Stimulated activated naive CD8-positive, alpha-beta T cell treated with anti-CD3 and anti-CD28 coated beads, Interleukin-15, amount 100 ng/mL, for 72 hours (primary cell): ENCODE results near the gene PEA15.

ENCODE experiments used
- ATAC-seq: fragments of 150-1000 bp; cut with Tn5 transposase; 2 replicates; pipeline ENCODE4 v1.10.0; 2021; ENCODE audit warnings: mild to moderate bottlenecking, moderate library complexity
- DNase-seq, 2 donors: peaks; one replicate each; pipeline ENCODE4 v3.0.0; 2021 to 2022
- H3K27ac Mint-ChIP-seq, 2 donors: one replicate each; pipeline ENCODE4 v1.8.0; 2022; ENCODE audit warnings: mild to moderate bottlenecking in 2 of 2, mixed read lengths in 2 of 2, moderate library complexity in 2 of 2
- H3K27me3 Mint-ChIP-seq: one replicate; pipeline ENCODE4 v1.8.0; 2022; ENCODE audit warnings: mixed read lengths
- H3K4me1 Mint-ChIP-seq: one replicate; pipeline ENCODE4 v1.8.0; 2022; ENCODE audit warnings: mild to moderate bottlenecking, mixed read lengths
- H3K4me3 Mint-ChIP-seq, 2 donors: one replicate each; pipeline ENCODE4 v1.8.0; 2022; ENCODE audit warnings: mild to moderate bottlenecking in 2 of 2, mixed read lengths in 2 of 2, moderate library complexity in 1 of 2
- H3K9me3 Mint-ChIP-seq, 2 donors: one replicate each; pipeline ENCODE4 v1.8.0; 2022; ENCODE audit warnings: mixed read lengths in 2 of 2

The PEA15 gene, protein sequence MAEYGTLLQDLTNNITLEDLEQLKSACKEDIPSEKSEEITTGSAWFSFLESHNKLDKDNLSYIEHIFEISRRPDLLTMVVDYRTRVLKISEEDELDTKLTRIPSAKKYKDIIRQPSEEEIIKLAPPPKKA

DNA sequence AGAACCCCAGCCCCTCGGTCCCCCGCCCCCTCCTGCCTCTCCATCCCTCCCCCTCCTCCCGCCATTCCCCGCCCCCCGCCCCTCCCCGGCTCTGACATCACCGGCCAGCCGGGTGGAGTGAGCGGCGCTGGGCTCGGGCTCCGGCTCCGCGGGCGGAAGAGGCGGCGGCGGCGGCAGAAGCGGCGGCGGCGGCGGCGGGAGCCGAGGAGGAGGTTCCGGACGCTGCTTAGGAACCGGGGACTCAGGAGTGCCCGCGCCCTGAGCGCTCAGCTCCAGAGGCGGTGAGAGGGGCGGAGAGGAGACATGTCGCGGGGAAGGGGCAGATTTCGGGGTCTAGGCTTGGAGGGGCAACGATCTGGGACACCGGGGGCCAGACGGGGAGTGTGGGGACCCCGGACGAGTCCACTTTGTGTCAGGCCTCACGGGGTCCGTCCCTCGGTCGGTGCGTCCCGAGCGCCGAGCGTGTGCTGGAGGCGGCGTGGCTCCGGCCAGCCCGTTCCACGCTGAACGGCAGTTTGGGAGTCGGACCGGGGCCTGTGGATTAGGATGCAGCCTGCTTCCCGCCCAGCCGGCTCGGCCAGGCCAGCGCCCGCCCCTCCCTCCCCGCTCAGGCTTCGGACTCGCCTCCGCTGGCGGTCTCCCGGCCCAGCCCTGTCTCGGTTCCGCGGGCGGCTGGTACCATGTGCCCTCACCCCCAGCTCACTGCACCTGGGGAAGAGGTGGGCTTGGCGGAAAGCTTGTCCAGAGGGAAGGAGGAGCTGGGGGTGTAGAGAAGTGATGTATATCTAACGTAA, at the start of gene PEA15:
Gene PEA15 (plus strand): TSS at position 143 of the 794 bp plus-strand sequence. CDS start 6,161 bp downstream, outside the sequence.
- no peaks in the 10 kb centered on the region for H3K27me3 Mint-ChIP-seq
- peaks cover 56% of the 10 kb centered on the region for H3K4me1 Mint-ChIP-seq
- no peaks in the 10 kb centered on the region for H3K9me3 Mint-ChIP-seq
- peak within 1 kb of the TSS; percentile 90 for H3K4me3 Mint-ChIP-seq
- DNase-seq (peak; percentile 62 to 64), ATAC-seq (peak; percentile 79)
- peak within 1 kb of the TSS; percentile 95 for H3K27ac Mint-ChIP-seq

DNA sequence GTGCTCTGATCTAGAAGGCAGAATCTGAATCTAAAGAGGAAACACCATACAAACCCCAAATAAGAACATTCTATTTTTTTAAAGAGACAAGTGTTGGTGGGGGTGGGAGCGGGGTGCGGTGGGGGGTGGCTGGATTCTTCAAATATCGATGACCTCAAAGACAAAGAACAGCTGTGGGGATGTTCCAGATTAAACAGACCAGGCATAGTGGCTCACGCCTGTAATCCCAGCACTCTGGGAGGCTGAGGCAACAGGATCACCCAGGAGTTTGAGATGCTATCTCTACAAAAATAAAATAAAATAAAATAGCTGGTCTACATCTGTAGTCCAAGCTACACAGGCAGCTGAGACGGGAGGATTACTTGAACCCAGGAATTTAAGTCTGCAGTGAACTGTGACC, 48.8 kb upstream of the PEA15 start:
- peaks cover 7% of the 10 kb centered on the region for H3K27me3 Mint-ChIP-seq
- no peak overlapping the region for H3K4me3 Mint-ChIP-seq
- H3K9me3 Mint-ChIP-seq: no peaks in the 10 kb centered on the region

DNA sequence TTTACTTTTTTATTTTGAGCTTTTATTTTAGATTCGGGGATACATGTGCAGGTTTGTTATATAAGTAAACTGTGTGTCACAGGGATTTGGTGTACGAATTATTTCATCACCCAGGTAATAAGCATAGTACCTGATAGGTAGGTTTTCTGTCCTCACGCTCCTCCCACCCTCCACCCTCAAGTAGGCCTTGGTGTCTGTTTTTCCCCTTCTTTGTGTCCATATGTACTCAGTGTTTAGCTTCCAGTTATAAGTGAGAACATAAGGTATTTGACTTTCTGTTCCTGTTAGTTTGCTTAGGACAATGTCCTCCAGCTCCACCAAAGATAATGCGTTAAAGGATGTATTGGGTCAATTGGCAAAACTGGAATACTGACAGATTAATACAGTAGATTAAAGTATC, 48.0 kb upstream of the PEA15 start:
- Mint-ChIP-seq H3K27ac (no peak overlapping the region), H3K27me3 (peaks cover 7% of the 10 kb centered on the region), H3K4me3 (no peak overlapping the region), H3K9me3 (no peaks in the 10 kb centered on the region), H3K4me1 (no peaks in the 10 kb centered on the region)
- ATAC-seq (no peak), DNase-seq (no peak)

More for the DNA sequence above, 48.8 kb upstream of the PEA15 start:
- no peak for DNase-seq
- no peak for ATAC-seq
- no peaks in the 10 kb centered on the region for H3K4me1 Mint-ChIP-seq
- H3K27ac Mint-ChIP-seq: no peak overlapping the region

DNA sequence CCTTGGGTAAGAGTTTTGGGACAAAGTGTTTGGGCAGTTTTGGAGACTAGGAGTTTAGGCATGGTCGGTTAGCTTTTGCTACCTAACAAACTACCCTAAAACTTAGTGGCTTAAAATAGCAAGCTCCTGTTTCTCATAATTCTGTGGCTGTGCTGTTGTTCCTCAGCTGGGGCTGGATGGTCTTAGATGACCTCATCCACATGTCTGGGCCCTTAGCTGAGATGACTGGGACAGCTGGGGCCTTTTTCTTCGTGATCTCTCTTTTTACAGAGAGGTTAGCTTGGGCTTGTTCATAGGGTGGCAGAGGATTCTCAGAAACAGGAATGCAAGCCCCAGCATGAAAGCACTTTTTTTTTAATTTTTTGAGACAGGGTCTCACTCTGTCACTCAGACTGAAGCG, 47.2 kb upstream of the PEA15 start:
- ATAC-seq (no peak), DNase-seq (no peak)
- H3K9me3 Mint-ChIP-seq: no peaks in the 10 kb centered on the region

DNA sequence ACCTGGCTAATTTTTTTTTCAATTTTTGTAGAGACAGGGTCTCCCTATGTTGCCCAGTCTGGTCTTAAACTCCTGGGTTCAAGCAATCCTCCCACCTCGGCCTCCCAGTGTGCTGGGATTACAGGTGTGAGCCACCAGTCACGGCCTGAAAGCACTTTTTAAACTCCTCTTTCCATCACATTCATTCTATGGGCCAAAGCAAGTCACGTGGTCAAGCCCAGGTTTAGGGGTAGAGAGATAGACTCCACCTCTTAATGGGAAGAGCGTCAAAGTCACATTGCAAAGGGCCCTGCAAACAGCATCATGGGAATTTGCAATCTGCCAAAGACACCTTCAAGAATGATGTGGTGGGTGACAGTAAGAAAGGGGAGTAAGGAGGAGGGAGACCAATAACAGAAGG, 46.6 kb upstream of the PEA15 start:
- Mint-ChIP-seq H3K4me1 (no peaks in the 10 kb centered on the region), H3K27me3 (peaks cover 7% of the 10 kb centered on the region), H3K4me3 (no peak overlapping the region), H3K27ac (no peak overlapping the region), H3K9me3 (no peaks in the 10 kb centered on the region)
- no peak for ATAC-seq
- no peak for DNase-seq

More for the DNA sequence above, 47.2 kb upstream of the PEA15 start:
- H3K27me3 Mint-ChIP-seq: peaks cover 7% of the 10 kb centered on the region
- H3K4me1 Mint-ChIP-seq: no peaks in the 10 kb centered on the region
- peak overlapping the region in 1 of 2 donors; percentile 80 for H3K27ac Mint-ChIP-seq
- H3K4me3 Mint-ChIP-seq: no peak overlapping the region

DNA sequence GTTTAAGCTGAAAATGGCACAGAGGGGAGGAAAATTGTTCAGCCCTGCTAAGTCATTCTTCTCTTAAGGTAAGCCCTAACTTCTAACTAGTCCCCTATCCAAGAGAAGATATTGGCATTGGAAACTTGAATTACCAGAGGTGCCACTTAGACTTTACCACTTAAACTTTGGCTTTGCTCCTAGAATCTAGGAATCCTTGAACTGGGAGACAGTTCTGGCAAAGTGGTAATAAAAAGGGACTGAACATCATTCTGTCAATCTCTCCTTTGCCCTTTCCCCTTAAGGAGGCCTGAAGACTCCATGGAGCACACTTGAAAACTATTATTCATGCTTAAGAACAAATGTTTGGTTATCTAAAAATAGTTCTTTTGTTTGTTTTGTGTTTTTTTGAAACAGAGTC, 45.3 kb upstream of the PEA15 start:
- ATAC-seq (no peak), DNase-seq (no peak)
- Mint-ChIP-seq H3K4me1 (no peaks in the 10 kb centered on the region), H3K4me3 (no peak overlapping the region), H3K9me3 (no peaks in the 10 kb centered on the region), H3K27me3 (peaks cover 7% of the 10 kb centered on the region), H3K27ac (no peak overlapping the region)

DNA sequence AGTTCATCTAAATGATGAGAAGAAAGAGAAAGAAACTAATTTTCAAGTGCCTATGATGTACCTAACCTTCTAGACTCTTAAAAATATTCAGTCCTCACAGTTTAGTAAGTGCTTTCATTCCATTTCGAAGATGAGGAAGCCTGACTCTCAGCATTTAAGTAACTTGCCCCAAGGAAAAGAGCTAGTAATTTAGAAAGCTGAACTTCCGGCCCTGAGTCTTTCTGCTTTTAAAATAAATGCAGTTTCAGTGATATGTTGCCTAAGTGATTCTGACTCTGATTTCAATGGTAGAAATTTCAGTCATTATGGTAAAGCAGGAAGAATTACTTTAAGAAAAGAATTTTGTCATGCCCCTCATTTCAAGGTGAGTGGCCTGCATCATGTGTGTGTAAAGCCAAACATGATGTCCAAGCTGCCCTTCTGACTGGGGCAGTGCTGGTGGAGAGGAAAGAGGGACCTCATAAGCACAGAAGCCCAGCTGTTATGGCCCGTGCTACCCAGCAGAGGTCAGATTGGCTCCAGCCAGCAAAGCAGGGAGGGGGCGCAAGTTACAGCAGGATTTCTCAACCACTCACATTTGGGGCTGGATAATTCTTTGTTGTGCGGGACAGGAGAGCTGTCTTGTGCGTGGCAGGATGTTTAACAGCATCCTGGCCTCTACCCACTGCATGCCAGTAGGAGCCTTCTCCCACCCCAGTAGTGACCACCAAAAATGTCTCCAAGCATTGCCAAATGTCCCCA, 43.0 kb upstream of the PEA15 start:
- H3K4me1 Mint-ChIP-seq: peaks cover 16% of the 10 kb centered on the region
- no peak for DNase-seq
- no peaks in the 10 kb centered on the region for H3K9me3 Mint-ChIP-seq
- no peak overlapping the region for H3K27ac Mint-ChIP-seq
- no peak for ATAC-seq
- peaks cover 15% of the 10 kb centered on the region for H3K27me3 Mint-ChIP-seq
- H3K4me3 Mint-ChIP-seq: no peak overlapping the region

DNA sequence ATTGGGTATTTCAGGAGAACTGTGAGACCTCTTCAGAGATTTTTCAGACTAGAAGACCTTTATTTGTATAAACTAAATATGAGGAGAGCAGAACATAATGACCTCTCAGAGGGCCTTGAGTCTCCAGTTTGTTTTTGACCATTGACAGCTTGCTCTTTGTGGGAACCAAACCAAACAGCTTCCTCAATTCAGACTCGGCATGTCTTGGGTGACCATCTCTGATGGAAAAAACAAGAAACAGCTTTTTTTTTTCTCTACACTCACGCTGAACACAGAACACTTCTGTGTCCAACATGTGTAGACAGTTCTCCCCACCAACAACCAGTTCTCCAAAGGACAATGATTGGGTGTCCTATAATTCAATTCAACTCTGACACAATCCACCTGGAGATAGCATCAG, 42.3 kb upstream of the PEA15 start:
- H3K4me3 Mint-ChIP-seq: no peak overlapping the region
- peaks cover 15% of the 10 kb centered on the region for H3K27me3 Mint-ChIP-seq
- no peaks in the 10 kb centered on the region for H3K9me3 Mint-ChIP-seq
- DNase-seq: no peak
- no peak overlapping the region for H3K27ac Mint-ChIP-seq
- ATAC-seq: no peak
- H3K4me1 Mint-ChIP-seq: peaks cover 24% of the 10 kb centered on the region

DNA sequence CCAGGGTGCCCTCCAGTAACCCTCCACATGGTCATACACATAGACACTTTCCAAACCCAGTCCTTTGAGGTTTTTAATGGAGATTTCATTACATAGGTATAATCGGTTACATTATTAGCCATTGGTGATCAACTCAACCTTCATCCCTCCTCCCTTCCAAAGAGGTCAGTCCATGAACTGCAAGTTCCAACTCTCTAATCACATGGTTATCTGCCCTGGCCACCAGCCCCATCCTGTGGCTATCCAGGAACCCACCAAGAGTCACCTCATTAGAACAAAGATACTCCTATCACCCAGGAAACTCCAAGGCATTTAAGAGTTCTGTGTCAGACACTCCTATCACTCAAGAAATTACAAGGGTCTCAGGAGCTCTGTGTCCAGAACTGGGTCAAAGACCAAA, 41.6 kb upstream of the PEA15 start:
- peaks cover 9% of the 10 kb centered on the region for H3K27me3 Mint-ChIP-seq
- ATAC-seq: no peak
- H3K27ac Mint-ChIP-seq: no peak overlapping the region
- no peaks in the 10 kb centered on the region for H3K9me3 Mint-ChIP-seq
- H3K4me3 Mint-ChIP-seq: no peak overlapping the region
- DNase-seq: no peak
- H3K4me1 Mint-ChIP-seq: peaks cover 27% of the 10 kb centered on the region

DNA sequence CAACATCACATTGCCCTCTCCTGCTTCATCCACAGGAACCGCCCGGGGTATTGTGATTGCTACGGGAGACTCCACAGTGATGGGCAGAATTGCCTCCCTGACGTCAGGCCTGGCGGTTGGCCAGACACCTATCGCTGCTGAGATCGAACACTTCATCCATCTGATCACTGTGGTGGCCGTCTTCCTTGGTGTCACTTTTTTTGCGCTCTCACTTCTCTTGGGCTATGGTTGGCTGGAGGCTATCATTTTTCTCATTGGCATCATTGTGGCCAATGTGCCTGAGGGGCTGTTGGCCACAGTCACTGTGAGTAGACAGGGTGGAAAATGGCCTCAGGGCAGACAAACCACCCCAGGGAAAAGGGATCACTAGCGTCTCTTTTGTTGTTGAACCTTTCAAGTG, 41.1 kb upstream of the PEA15 start:
- DNase-seq: no peak
- peaks cover 8% of the 10 kb centered on the region for H3K27me3 Mint-ChIP-seq
- ATAC-seq: no peak
- peaks cover 31% of the 10 kb centered on the region for H3K4me1 Mint-ChIP-seq
- no peak overlapping the region for H3K27ac Mint-ChIP-seq
- no peak overlapping the region for H3K4me3 Mint-ChIP-seq
- H3K9me3 Mint-ChIP-seq: no peaks in the 10 kb centered on the region

DNA sequence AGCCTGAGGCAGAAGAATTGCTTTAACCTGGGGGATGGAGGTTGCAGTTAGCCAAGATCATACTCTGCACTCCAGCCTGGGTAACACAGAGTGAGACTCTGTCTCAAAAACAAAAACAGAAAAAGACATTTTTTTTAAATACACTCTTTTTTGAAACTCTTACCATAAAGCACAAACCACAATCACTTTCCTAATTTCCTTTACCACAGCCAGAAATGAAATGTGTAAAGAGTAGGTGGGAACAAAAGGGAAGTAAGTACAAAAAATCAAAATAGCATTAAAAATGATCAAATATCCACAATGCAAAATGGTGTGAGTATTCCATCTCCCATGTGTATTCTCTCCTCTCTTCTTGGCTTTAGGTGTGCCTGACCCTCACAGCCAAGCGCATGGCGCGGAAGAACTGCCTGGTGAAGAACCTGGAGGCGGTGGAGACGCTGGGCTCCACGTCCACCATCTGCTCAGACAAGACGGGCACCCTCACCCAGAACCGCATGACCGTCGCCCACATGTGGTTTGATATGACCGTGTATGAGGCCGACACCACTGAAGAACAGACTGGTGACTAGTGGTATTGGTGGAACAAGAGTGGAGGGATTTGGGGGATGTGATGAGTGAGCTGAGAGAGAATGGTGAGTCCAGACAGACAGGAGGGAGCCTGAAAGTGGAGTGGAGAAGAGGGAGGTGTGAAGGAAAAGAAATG, 38.9 kb upstream of the PEA15 start:
- no peak for ATAC-seq
- Mint-ChIP-seq H3K9me3 (no peaks in the 10 kb centered on the region), H3K4me3 (no peak overlapping the region), H3K27ac (no peak overlapping the region), H3K27me3 (peaks cover 14% of the 10 kb centered on the region), H3K4me1 (peaks cover 43% of the 10 kb centered on the region)
- DNase-seq: no peak

DNA sequence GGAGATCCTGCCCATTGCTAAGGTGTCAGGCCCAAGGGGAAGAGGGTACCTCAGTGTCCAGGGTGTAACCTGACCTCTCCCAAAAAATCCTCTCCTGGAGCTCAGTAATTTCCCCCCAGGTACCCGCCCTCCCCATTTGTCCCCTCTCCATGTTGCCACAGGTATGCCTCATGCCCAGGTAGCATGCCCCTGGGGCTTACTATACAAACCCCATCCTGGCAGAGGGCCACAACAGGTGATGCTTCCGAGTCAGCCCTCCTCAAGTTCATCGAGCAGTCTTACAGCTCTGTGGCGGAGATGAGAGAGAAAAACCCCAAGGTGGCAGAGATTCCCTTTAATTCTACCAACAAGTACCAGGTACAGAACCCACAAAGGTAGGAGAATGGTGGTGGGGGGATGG, 38.1 kb upstream of the PEA15 start:
- H3K4me3 Mint-ChIP-seq: no peak overlapping the region
- no peak for DNase-seq
- H3K27me3 Mint-ChIP-seq: peaks cover 21% of the 10 kb centered on the region
- H3K9me3 Mint-ChIP-seq: no peaks in the 10 kb centered on the region
- ATAC-seq: no peak
- H3K27ac Mint-ChIP-seq: peak overlapping the region in 1 of 2 donors; percentile 83
- peaks cover 43% of the 10 kb centered on the region for H3K4me1 Mint-ChIP-seq

DNA sequence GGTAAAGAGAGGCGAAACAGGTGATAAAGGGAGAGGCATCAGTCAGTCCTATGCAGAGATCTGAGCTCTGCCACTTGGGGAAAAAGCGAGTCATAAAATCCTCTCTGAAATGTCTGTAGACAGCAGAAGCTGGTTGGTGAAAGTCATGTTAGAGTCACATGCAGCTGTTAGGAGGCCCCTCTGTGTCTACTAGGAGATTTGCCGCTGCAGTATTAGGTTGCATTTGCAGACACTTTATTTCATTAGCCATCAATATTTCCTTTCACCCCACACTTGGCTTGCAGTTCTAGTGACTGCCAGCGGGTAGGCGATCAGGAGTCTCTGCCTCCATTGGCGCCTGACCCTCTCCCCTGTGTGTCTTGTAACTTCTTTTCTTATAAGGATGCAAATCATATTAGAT, 37.6 kb upstream of the PEA15 start:
- ATAC-seq (peak; percentile 73), DNase-seq (peak; percentile 20 to 35)
- peaks cover 43% of the 10 kb centered on the region for H3K4me1 Mint-ChIP-seq
- H3K27me3 Mint-ChIP-seq: peaks cover 26% of the 10 kb centered on the region
- peak overlapping the region in 1 of 2 donors; percentile 83 for H3K27ac Mint-ChIP-seq
- H3K4me3 Mint-ChIP-seq: no peak overlapping the region
- no peaks in the 10 kb centered on the region for H3K9me3 Mint-ChIP-seq

DNA sequence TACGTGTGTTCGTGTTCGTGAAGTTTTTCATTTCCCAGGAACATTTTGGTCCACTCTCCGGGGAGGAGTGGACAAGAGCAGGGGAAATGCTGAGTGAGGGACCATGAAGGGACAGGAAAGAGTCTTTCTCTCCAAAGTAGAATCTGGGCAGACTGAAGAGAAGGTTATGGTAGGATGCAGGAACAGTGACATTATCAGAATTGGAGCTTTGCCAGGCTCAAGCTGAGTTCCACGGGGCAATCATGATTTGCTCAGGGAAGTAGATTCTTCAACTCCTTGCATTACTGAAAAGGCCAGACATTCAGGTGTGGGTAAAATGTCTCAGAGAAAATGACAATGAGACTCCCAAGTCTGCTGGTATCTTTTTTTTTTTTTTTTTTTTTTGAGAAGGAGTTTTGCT, 37.2 kb upstream of the PEA15 start:
- H3K4me1 Mint-ChIP-seq: peaks cover 43% of the 10 kb centered on the region
- DNase-seq: no peak
- H3K9me3 Mint-ChIP-seq: no peaks in the 10 kb centered on the region
- no peak overlapping the region for H3K27ac Mint-ChIP-seq
- no peak overlapping the region for H3K4me3 Mint-ChIP-seq
- ATAC-seq: no peak
- peaks cover 31% of the 10 kb centered on the region for H3K27me3 Mint-ChIP-seq

DNA sequence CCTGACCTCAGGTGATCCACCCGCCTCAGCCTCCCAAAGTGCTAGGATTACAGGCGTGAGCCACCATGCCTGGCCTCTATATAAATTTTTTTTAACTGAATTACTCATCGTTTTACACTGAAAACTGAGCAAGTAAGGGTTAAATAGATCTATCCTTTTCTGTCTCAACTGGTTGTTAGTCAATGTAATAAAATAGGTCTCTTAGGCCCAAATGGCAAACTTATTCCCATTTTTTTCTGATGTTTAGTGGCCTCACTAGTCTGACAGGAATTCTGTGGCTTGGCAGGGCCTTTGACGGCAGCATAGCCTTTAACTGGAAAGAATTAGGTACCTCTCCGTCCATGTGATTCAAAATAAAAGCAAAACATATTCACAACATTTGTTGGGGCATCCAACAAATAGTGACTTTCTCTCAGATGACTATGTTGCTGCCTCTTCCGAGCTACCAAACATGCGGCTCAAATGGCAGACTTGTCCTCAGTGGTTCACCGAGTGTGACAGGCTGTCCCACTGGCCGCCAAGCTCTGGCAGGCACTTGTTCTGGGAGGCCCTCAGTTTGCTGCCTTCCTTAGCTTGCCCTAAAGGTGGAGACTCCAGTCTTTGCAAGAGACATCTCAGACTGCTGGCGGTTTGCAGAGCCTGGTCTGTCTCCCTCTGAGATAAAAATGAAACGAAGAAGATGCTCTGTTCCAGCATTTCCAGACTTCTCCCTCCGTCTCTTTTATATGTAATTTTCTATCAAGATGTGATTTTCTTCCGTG, 36.4 kb upstream of the PEA15 start:
- H3K4me3 Mint-ChIP-seq: peak overlapping the region in 1 of 2 donors; percentile 63
- peaks cover 38% of the 10 kb centered on the region for H3K27me3 Mint-ChIP-seq
- H3K9me3 Mint-ChIP-seq: no peaks in the 10 kb centered on the region
- DNase-seq (no peak), ATAC-seq (no peak)
- H3K4me1 Mint-ChIP-seq: peaks cover 43% of the 10 kb centered on the region
- peak overlapping the region in 1 of 2 donors; percentile 42 for H3K27ac Mint-ChIP-seq
